ENCODE measurements around the gene RPH3AL.

Gene RPH3AL

GRCh38 chr17:354651-355556, 2.3 kb upstream of the RPH3AL start:
- DNase-seq: no peak
- intact Hi-C loops (cut with DNase I): no loop called here

GRCh38 chr17:353838-354234, 1.2 kb upstream of the RPH3AL start:
- no peak for DNase-seq
- intact Hi-C loops (cut with DNase I): no loop called here

GRCh38 chr17:353213-353837, 718 bp upstream of the RPH3AL start:
- no peak for DNase-seq
- intact Hi-C loops (cut with DNase I): no loop called here

- intact Hi-C loops (cut with DNase I): no loop called here
- no peak for DNase-seq
Observed at GRCh38 chr17:351875-352420, 659 bp downstream of the RPH3AL start.

GRCh38 chr17:351449-351738, 1.2 kb downstream of the RPH3AL start:
- intact Hi-C loops (cut with DNase I): no loop called here
- DNase-seq: no peak

- intact Hi-C loops (cut with DNase I): no loop called here
- DNase-seq: peak in 1 of 10 donors; percentile 30
Observed at GRCh38 chr17:350706-351448, 1.7 kb downstream of the RPH3AL start.

- intact Hi-C loops (cut with DNase I): no loop called here
- DNase-seq: no peak
Observed at GRCh38 chr17:349666-350065, 2.9 kb downstream of the RPH3AL start.

- no peak for DNase-seq
- intact Hi-C loops (cut with DNase I): no loop called here
Observed at GRCh38 chr17:348692-349425, 3.7 kb downstream of the RPH3AL start.

GRCh38 chr17:348012-348411, 4.6 kb downstream of the RPH3AL start:
- intact Hi-C loops (cut with DNase I): no loop called here
- DNase-seq: no peak

- intact Hi-C loops (cut with DNase I): no loop called here
- DNase-seq: peak in 1 of 10 donors; percentile 67
Observed at GRCh38 chr17:347309-347899, 5.2 kb downstream of the RPH3AL start.

GRCh38 chr17:345992-346785, 6.4 kb downstream of the RPH3AL start:
- intact Hi-C loops (cut with DNase I): no loop called here
- DNase-seq: no peak

GRCh38 chr17:345261-345660, 7.3 kb downstream of the RPH3AL start:
- intact Hi-C loops (cut with DNase I): no loop called here
- DNase-seq: peak in 1 of 10 donors; percentile 3

GRCh38 chr17:343875-344752, 8.5 kb downstream of the RPH3AL start:
- DNase-seq: no peak
- intact Hi-C loops (cut with DNase I): no loop called here

- DNase-seq: no peak
- intact Hi-C loops (cut with DNase I): no loop called here
Observed at GRCh38 chr17:343211-343610, 9.4 kb downstream of the RPH3AL start.

- peak in 1 of 10 donors; percentile 53 for DNase-seq
- intact Hi-C loops (cut with DNase I): no loop called here
Observed at GRCh38 chr17:340074-340473, 12.5 kb downstream of the RPH3AL start.

GRCh38 chr17:339193-340061, 13.2 kb downstream of the RPH3AL start:
- intact Hi-C loops (cut with DNase I): no loop called here
- DNase-seq: peak in 1 of 10 donors; percentile 72

- peak in 2 of 10 donors; percentile 55 to 57 for DNase-seq
- intact Hi-C loops (cut with DNase I): no loop called here
Observed at GRCh38 chr17:338442-339192, 14.0 kb downstream of the RPH3AL start.
